MM.1S (cell line): ENCODE results near the gene DSCAML1.

Source experiments
- CTCF ChIP-seq: fragments of 300-600 bp; sonication (generic); IDR thresholded peaks from 2 replicates; pipeline ENCODE4 v1.5.1; 2016; ENCODE audit warnings: antibody characterized with exemption, low read length, mixed read lengths
- EZH2 ChIP-seq: fragments of 300-600 bp; sonication (generic); optimal IDR thresholded peaks from 2 replicates; pipeline ENCODE3; 2017; ENCODE audit warnings: low read depth, mild to moderate bottlenecking, antibody characterized with exemption, low read length, mixed read lengths
- EZH2phosphoT487 ChIP-seq: fragments of 300-600 bp; sonication (generic); IDR thresholded peaks from 2 replicates; pipeline ENCODE4 v1.6.1; 2018; ENCODE audit warnings: antibody characterized with exemption, low read length

GRCh38 chr11:117705866-117706265 lies 91.2 kb downstream of the DSCAML1 start:
- no peak for TF ChIP-seq CTCF
- no peak for TF ChIP-seq EZH2
- no peak for TF ChIP-seq EZH2phosphoT487
